Gastroesophageal sphincter (tissue), 4 donors: Measurements from ENCODE around the gene CEMIP. TPM values are rescaled to one million over a fixed set of nuclear protein-coding genes. Genes with fewer than 3 reads are reported as not detected.

Experiments used
- ATAC-seq: fragments of 150-250 bp; one replicate; pipeline ENCODE4 v1.9.1; 2016; ENCODE audit warnings: mild to moderate bottlenecking, moderate library complexity
- H3K27ac ChIP-seq, 4 donors: fragments of 200-600 bp; sonication (generic) in 3 of 4; 1 replicate in 3 of 4; 2 replicates in 1 of 4; pipeline ENCODE4 v1.5.1; 2016 to 2019
- H3K27me3 ChIP-seq: fragments of 200-600 bp; sonication (generic); one replicate; pipeline ENCODE4 v1.5.1; 2019
- H3K36me3 ChIP-seq, 2 donors: fragments of 200-600 bp; sonication (generic); one replicate each; pipeline ENCODE4 v1.5.1; 2019; ENCODE audit warnings: control low read depth in 1 of 2
- H3K4me1 ChIP-seq, 3 donors: fragments of 200-600 bp; sonication (generic); 1 replicate in 2 of 3; 2 replicates in 1 of 3; pipeline ENCODE4 v1.5.1; 2016 to 2019; ENCODE audit warnings: control low read depth in 2 of 3
- H3K4me3 ChIP-seq, 2 donors: fragments of 200-600 bp; sonication (generic); one replicate each; pipeline ENCODE4 v1.5.1; 2019; ENCODE audit warnings: mild to moderate bottlenecking in 1 of 2, moderate library complexity in 1 of 2
- H3K9me3 ChIP-seq, 3 donors: fragments of 200-600 bp; sonication (generic); one replicate each; pipeline ENCODE4 v1.5.1; 2017 to 2019; ENCODE audit warnings: control low read depth in 2 of 3
- EP300 ChIP-seq: sonication (generic); formaldehyde crosslinking; IDR thresholded peaks from one replicate; pipeline ENCODE4 v1.6.1; 2017; ENCODE audit warnings: antibody characterized with exemption, mild to moderate bottlenecking
- POLR2A ChIP-seq, 2 donors: fragments of 450-650 bp; IDR thresholded peaks; one replicate each; pipeline ENCODE4 v1.6.1; 2017; ENCODE audit warnings: antibody characterized with exemption in 2 of 2, mild to moderate bottlenecking in 2 of 2, moderate library complexity in 1 of 2
- POLR2AphosphoS5 ChIP-seq: sonication (generic); formaldehyde crosslinking; IDR thresholded peaks from one replicate; pipeline ENCODE4 v1.6.1; 2017; ENCODE audit warnings: antibody characterized with exemption
- WGBS, 2 donors: methylation state at CpG; one replicate each; pipeline ENCODE4 v1.1.5; 2018; ENCODE audit warnings: low coverage in 1 of 2; 5-methylcytosine and 5-hydroxymethylcytosine counted together
- total RNA-seq, 4 donors: library from RNA; depleted of rRNA; stranded (reverse); fragments of >200 nt; gene quantifications; one replicate each; pipeline ENCODE4 v1.1.0, GENCODE V29; 2016
- TF ChIP-seq, protein P1 (sequence below), 4 experiments: fragments of 200-600 bp in 2 of 4; fragments of 450-650 bp in 2 of 4; sonication (generic) in 1 of 4; IDR thresholded peaks; one replicate each; pipeline ENCODE4 v1.5.1; 2017 to 2019; ENCODE audit warnings: antibody characterized with exemption in 4 of 4, mild to moderate bottlenecking in 2 of 4, moderate library complexity in 2 of 4

The CEMIP gene
- total RNA-seq, 4 donors from 2014 or later = 0.35 to 0.54 TPM; not detected in 2

DNA sequence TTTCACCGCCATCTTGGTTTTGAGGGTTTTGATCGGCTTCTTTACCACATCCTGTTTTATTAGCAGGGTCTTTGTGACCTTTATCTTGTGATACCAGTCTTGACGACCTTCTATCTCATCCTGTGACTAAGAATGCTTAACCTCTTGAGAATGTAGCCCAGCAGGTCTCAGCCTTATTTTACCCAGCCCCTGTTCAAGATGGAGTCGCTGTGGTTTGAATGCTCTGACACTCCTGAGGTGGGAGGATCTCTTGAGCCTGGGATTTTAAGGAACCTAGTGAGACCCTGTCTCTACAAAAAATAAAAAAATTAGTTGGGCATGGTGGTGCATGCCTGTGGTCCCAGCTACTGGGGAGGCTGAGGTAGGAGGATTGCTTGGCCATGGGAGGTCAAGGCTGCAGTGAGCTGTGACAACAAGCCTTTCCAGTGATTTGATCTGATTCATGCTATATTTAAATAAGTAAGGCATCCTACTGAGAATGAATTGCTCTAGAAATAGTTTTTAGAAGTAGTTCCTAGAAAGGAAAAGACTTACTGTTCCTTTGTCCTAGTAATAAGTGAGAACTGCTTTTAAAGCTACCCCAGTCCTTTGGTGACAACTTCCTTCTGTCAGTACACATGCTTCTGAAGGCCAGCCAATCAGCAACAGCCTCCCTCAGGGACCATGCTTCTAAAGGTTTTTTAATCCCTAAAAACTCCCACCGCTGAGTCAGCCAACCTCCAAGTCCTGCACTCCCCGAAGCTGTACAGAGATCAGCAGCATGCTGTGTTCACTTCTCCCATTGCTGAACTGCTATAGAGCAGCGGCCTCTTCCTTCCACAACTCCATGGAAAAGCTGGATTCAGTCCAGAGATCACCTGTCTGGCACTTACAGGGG lies 9.1 kb upstream of the CEMIP start:
- 86% methylated on average over 3 of the region's 7 CpGs; no CpG with 5 or more reads in 1 of the 2 donors for WGBS, 2 donors
- no peaks in the 10 kb centered on the region for H3K4me1 ChIP-seq
- no peak for ATAC-seq
- TF ChIP-seq POLR2AphosphoS5 (no peak), POLR2A (IDR thresholded peaks at IDR 0.05) (no peak), EP300 (no peak)
- TF ChIP-seq, protein P1, sequence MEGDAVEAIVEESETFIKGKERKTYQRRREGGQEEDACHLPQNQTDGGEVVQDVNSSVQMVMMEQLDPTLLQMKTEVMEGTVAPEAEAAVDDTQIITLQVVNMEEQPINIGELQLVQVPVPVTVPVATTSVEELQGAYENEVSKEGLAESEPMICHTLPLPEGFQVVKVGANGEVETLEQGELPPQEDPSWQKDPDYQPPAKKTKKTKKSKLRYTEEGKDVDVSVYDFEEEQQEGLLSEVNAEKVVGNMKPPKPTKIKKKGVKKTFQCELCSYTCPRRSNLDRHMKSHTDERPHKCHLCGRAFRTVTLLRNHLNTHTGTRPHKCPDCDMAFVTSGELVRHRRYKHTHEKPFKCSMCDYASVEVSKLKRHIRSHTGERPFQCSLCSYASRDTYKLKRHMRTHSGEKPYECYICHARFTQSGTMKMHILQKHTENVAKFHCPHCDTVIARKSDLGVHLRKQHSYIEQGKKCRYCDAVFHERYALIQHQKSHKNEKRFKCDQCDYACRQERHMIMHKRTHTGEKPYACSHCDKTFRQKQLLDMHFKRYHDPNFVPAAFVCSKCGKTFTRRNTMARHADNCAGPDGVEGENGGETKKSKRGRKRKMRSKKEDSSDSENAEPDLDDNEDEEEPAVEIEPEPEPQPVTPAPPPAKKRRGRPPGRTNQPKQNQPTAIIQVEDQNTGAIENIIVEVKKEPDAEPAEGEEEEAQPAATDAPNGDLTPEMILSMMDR (IDR thresholded peaks at IDR 0.05) = no peak
- no peaks in the 10 kb centered on the region for H3K27me3 ChIP-seq
- no peak overlapping the region for H3K4me3 ChIP-seq
- no peaks in the 10 kb centered on the region for H3K36me3 ChIP-seq
- H3K27ac ChIP-seq = no peak overlapping the region
- H3K9me3 ChIP-seq = no peaks in the 10 kb centered on the region

DNA sequence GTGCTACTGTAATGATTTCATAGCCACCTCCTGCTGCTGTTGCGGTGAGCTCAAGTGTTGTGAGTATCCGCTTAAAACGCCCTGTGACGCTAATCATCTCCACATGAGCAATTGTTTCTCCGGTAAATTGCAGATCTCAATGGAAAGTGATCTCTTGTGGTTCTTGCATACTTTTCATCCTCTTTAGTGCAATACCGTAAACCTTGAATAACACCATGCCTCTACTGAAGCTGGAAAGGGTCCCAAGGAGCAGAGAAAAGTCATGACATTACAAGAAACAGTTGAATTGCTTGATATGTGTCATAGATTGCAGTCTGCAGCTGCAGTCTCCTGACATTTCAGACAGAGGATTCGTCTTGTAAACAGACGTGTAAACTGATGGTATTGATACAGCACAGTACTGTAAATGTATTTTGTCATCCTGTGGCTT lies 6.0 kb upstream of the CEMIP start:
- WGBS, 2 donors = 71 to 79% methylated on average over 7 of the region's 8 CpGs
- no peak overlapping the region for H3K27ac ChIP-seq
- H3K4me3 ChIP-seq = no peak overlapping the region
- no peaks in the 10 kb centered on the region for H3K36me3 ChIP-seq
- no peak for TF ChIP-seq POLR2A (IDR thresholded peaks at IDR 0.05)
- H3K27me3 ChIP-seq = peaks cover 11% of the 10 kb centered on the region
- no peak for ATAC-seq
- no peaks in the 10 kb centered on the region for H3K9me3 ChIP-seq
- peaks cover 0 to 12% (median 0%) of the 10 kb centered on the region in 3 donors for H3K4me1 ChIP-seq

DNA sequence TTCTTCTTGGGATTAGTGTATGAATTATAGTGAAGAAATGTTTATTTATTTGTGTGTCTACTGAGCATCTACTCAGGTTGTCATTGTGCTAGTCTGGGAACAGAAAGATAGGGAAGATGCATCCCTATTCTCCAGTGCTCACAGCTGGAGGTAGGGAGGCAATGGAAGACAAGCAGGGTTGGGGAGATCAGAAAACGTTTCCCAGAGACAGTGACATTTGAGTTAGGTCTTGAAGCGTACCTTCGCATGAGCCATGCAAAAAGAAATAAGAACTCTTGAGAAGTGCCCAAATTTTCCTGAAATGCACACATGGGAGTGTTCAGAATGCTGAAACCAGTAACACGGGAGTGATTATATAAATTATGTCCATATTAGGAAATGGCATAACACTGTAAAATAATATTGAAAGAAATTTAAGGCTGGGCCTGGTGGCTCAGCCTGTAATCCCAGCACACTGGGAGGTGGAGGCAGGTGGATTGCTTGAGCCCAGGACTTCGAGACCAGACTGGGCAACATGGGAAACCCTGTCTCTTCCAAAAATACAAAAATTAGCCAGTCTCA lies 5.3 kb upstream of the CEMIP start:
- 66 to 78% methylated on average over 5 of the region's 5 CpGs for WGBS, 2 donors
- Histone ChIP-seq H3K27me3 (peaks cover 19% of the 10 kb centered on the region), H3K4me3 (no peak overlapping the region), H3K36me3 (no peaks in the 10 kb centered on the region), H3K9me3 (no peaks in the 10 kb centered on the region), H3K27ac (no peak overlapping the region), H3K4me1 (peaks cover 0 to 17% (median 3%) of the 10 kb centered on the region in 3 donors)
- TF ChIP-seq POLR2A (IDR thresholded peaks at IDR 0.05) = no peak
- TF ChIP-seq POLR2AphosphoS5 = no peak
- TF ChIP-seq, protein P1 (IDR thresholded peaks at IDR 0.05) = no peak
- no peak for TF ChIP-seq EP300
- no peak for ATAC-seq

DNA sequence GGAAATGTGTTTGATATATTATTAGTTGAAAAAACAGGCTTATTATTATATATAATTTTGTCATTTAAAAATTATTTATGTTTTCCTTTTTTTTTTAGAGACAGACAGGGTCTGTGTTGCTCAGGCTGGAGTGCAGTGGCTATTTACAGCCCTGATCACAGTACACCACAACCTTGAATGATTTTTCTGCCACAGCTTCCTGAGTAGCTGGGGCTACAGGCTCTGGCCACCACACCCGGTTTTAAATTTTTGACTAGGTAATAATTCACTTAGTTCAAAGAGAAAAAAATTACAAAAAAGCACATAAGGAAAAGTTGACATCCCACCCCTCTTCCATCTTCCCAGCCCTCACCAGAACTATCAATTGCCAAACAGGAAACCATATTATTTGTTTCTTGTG lies 4.7 kb upstream of the CEMIP start:
- peaks cover 25% of the 10 kb centered on the region for H3K27me3 ChIP-seq
- H3K9me3 ChIP-seq = no peaks in the 10 kb centered on the region
- H3K4me1 ChIP-seq = peaks cover 0 to 23% (median 4%) of the 10 kb centered on the region in 3 donors
- H3K27ac ChIP-seq = no peak overlapping the region
- no peak for TF ChIP-seq POLR2AphosphoS5
- no peak for TF ChIP-seq POLR2A (IDR thresholded peaks at IDR 0.05)
- TF ChIP-seq EP300 = no peak
- TF ChIP-seq, protein P1 (IDR thresholded peaks at IDR 0.05) = no peak
- no peak overlapping the region for H3K4me3 ChIP-seq
- WGBS, 2 donors = 42% methylated on average over 1 of the region's 1 CpG; no CpG with 5 or more reads in 1 of the 2 donors
- H3K36me3 ChIP-seq = no peaks in the 10 kb centered on the region
- ATAC-seq = no peak

DNA sequence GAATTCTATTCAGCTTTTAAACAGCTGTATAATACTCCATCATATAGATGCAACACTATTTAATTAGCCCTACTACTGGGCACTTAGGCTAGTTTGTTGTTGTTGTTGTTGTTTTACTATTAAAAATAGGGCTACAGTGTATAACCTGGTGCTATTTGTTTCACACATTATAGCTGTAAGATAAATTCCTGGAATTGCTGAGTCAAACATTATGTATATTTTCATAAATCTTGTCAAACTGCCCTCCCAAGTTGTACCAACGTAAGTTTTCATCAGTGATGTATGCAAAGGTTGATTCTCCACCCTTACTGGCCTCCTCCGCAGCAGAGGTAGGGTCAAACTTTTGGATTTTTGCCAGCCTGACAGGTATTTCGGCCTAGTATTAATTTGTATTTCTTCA lies 3.8 kb upstream of the CEMIP start:
- WGBS, 2 donors = 92 to 93% methylated on average over 3 of the region's 3 CpGs
- ATAC-seq = no peak
- H3K4me1 ChIP-seq = peaks cover 0 to 32% (median 13%) of the 10 kb centered on the region in 3 donors

More for the DNA sequence above, 3.8 kb upstream of the CEMIP start:
- Histone ChIP-seq H3K9me3 (no peaks in the 10 kb centered on the region), H3K36me3 (no peaks in the 10 kb centered on the region), H3K27me3 (peaks cover 33% of the 10 kb centered on the region), H3K4me3 (no peak overlapping the region), H3K27ac (no peak overlapping the region)
- TF ChIP-seq EP300 (no peak), POLR2A (IDR thresholded peaks at IDR 0.05) (no peak), POLR2AphosphoS5 (no peak)
- TF ChIP-seq, protein P1 (IDR thresholded peaks at IDR 0.05) = no peak
